WTC11 (cell line): ENCODE results near the gene TOR4A.

Source experiments
- ATF3 ChIP-seq: sonication (generic); formaldehyde crosslinking; conservative IDR thresholded peaks from 2 replicates; pipeline ENCODE4 v1.8.1; 2022; ENCODE audit warnings: mild to moderate bottlenecking, missing genetic modification reagents
- CTCF ChIP-seq: fragments of 200-600 bp; IDR thresholded peaks from 2 replicates; pipeline ENCODE4 v1.8.0; 2022; ENCODE audit warnings: antibody characterized with exemption
- E2F5 ChIP-seq: sonication (generic); formaldehyde crosslinking; IDR thresholded peaks from 2 replicates; pipeline ENCODE4 v1.8.1; 2022; ENCODE audit warnings: mild to moderate bottlenecking, moderate library complexity, missing genetic modification reagents
- ESRRA ChIP-seq: sonication (generic); formaldehyde crosslinking; IDR thresholded peaks from 2 replicates; pipeline ENCODE4 v1.8.1; 2022; ENCODE audit warnings: mild to moderate bottlenecking, missing genetic modification reagents, borderline replicate concordance
- JUN ChIP-seq: sonication (generic); formaldehyde crosslinking; IDR thresholded peaks from 2 replicates; pipeline ENCODE4 v1.8.0; 2023; ENCODE audit warnings: mild to moderate bottlenecking, missing genetic modification reagents
- NFYB ChIP-seq: sonication (generic); formaldehyde crosslinking; conservative IDR thresholded peaks from 2 replicates; pipeline ENCODE4 v1.8.0; 2022; ENCODE audit warnings: low read depth, missing genetic modification reagents
- NR3C1 ChIP-seq: sonication (generic); formaldehyde crosslinking; conservative IDR thresholded peaks from 2 replicates; pipeline ENCODE4 v1.8.1; 2023; ENCODE audit warnings: low read depth, mild to moderate bottlenecking, missing genetic modification reagents
- OVOL2 ChIP-seq: fragments of 250-450 bp; sonication (Bioruptor Pico); IDR thresholded peaks from 2 replicates; pipeline ENCODE4 v1.9.0; 2021; ENCODE audit warnings: mild to moderate bottlenecking, borderline replicate concordance
- SP1 ChIP-seq: sonication (generic); formaldehyde crosslinking; conservative IDR thresholded peaks from 2 replicates; pipeline ENCODE4 v1.8.1; 2022; ENCODE audit warnings: missing genetic modification reagents
- STAT6 ChIP-seq: sonication (generic); formaldehyde crosslinking; conservative IDR thresholded peaks from 2 replicates; pipeline ENCODE4 v1.8.1; 2023; ENCODE audit warnings: mild to moderate bottlenecking, low read depth, missing genetic modification reagents, moderate library complexity
- TEAD4 ChIP-seq: sonication (generic); formaldehyde crosslinking; IDR thresholded peaks from 2 replicates; pipeline ENCODE4 v1.8.0; 2022; ENCODE audit warnings: mild to moderate bottlenecking, missing genetic modification reagents
- ZBTB21 ChIP-seq: sonication (generic); formaldehyde crosslinking; IDR thresholded peaks from 2 replicates; pipeline ENCODE4 v1.8.1; 2023; ENCODE audit warnings: mild to moderate bottlenecking, missing genetic modification reagents, borderline replicate concordance
- ZNF423 ChIP-seq: fragments of 250-450 bp; sonication (Bioruptor Pico); IDR thresholded peaks from 2 replicates; pipeline ENCODE4 v2.1.2; 2022; ENCODE audit warnings: mild to moderate bottlenecking, moderate library complexity
- ZNF671 ChIP-seq: fragments of 250-450 bp; sonication (Bioruptor Pico); IDR thresholded peaks from 2 replicates; pipeline ENCODE4 v1.8.0; 2021; ENCODE audit warnings: mild to moderate bottlenecking

- TF ChIP-seq NFYB (CRISPR knock-in tag) (no peak), CTCF (no peak), TEAD4 (CRISPR knock-in tag) (no peak), JUN (CRISPR knock-in tag) (no peak), E2F5 (no peak), ZBTB21 (CRISPR knock-in tag) (no peak), ESRRA (CRISPR knock-in tag) (no peak), SP1 (CRISPR knock-in tag) (0 out of 2 replicates have a peak, but pooled peaks have one; percentile 6), STAT6 (no peak), ZNF671 (no peak), ZNF423 (CRISPR knock-in tag) (no peak), NR3C1 (CRISPR knock-in tag) (no peak), OVOL2 (no peak), ATF3 (no peak)
These were observed 29.3 kb downstream of the TOR4A start for GRCh38 chr9:137306850-137307254.
